ENCODE measurements around the gene EVL. TPM values are rescaled to one million over a fixed set of nuclear protein-coding genes. Genes with fewer than 3 reads are reported as not detected.
A peak's percentile ranks its signal among the peaks of the same experiment; 100 is the strongest.

The EVL gene
- total RNA-seq, 2 donors from 2014 or later, result 47.1 to 68.9 TPM

DNA sequence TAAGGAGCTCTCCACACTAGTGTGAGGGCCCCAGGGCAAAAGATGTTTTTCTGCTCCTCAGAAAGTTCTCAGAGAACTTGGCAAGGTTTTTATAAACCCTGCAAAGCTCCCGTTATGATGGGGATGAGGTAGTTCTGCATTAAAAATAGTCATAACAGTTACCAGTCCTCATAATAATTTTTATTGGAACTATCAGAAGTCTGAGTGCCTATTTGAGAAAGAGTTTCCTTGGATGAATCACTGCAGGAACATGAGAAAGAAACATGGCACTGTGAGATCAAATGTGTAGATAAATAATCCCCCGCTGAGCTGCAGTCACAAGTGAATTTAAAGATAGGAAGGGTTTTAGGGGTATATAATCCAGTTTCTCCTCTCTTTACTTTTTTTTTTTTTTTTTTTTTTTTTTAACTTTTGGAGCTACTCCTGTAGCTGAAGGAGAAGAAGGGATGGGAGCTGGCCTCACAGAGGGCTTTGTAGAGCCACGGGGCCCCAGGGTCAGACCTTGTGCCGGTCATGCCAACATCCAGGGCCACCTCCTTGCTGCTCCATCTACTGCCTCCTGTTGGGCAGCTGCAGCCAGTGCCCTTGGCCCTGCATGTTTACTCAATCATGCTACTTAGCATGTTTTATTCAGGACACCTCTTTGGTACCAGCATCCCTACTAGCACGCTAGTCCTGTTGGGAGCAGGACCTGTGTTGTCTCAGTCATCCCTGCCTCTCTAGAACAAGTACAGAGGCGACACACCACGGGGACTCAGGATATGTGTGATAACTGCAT is 39.5 kb downstream of the EVL start:
- intact Hi-C loops (cut with DNase I), result loop anchor here (5.0 kb wide), 1 partner anchor 122 kb away; no protein-coding TSS in a partner anchor
- no peak for DNase-seq (ENCODE audit: low spot score)

DNA sequence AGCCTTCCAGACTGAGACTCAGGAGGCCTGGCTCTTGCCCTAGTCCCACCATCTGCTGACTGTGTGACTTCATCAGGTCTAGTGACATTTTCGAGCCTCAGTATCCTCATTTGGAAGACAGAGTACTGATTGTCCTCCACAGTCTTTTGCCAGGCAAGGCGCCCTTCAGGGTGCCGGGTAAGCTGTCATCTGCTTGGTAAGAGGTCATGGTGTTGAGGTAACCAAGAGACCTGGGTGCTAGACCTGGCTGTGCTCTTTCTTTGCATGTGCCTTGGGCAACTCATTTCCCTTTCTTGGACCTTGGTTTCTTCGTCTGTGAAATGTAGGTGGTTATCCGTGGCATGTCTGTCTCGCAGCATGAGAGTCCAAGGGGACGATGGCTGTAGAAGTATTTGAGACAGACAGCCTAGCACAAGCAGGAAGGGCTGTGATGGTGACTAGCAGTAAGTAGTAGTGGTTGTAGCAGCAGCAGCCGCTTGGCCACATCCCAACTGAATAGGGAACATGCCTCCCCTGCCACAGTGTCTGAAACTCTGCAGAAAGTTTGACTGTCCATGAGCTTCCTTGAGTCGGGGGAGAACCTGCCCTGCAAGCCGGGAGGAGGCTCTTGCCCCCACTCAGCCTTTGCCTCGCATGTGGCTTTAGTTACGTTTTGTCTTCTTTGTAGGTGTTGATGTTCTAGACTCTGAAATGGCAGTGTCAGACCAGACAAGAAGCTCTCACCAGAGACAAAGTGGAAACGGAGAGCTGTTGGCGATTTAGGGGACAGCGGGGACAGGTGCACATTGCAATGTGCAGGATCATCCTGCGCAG is 40.3 kb downstream of the EVL start:
- peak; percentile 74 for DNase-seq (ENCODE audit: low spot score)
- intact Hi-C loops (cut with DNase I), result loop anchor here (5.0 kb wide), 1 partner anchor 123 kb away; no protein-coding TSS in a partner anchor

DNA sequence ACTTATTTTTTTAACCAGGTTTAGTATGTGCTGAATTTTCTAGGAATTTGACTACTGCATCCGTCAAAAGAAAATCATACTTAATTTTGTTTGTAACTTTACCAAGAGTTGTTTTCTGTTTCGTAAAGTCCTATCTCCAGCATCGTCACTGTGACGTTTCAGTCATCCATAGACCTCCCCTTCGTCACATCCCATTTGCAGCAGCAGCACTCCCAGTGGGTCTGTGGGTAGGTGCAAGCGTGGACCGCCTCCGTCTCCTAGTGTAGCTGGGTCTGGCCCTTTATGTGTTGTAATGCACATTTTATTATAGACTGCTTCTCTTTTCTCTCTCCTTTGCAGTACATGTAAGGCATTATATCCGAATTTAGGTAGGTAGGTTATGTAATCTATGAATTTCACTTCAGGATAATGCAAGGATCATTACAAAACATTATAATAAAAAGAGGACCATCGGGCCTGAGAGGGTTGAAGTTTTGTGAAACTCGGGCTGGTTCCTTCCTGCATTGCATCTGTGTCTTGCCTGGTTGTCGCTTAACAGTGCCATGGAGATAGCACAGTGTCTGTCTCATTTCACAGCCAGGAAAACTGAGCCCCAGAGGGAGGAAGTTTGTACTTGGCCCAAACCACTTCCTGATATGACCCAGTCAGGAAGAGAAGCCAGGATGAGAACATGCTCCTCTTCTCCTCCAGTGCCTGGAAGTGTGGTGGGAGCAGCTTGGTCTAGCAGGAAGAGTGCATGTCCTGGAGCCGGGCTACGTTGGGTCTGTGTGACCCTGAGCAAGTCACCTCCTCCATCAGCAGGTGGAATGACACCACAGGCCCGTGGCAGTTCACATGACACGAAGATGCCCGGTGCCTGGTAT is 41.3 kb downstream of the EVL start:
- peak; percentile 78 for DNase-seq (ENCODE audit: low spot score)

DNA sequence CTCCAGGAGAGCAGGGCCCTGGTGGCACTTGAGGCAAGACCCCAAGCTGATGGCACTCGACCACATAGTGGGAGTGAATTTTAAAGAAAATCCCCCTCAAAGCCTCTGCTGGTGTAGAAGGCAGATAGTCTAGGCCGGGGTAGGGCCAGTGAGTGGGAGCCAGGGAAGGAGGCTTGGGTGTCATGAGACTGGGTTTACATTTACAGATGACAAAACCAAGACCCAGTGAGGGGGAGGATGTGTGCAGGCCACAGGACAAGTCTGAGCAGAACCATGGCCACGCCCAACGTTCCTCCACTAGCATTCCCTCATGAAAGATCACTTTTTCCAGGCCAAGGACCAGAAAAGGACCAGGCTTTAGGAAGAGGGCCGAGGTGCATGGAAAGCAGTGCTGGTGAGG is 42.0 kb downstream of the EVL start:
- peak; percentile 78 for DNase-seq (ENCODE audit: low spot score)
- intact Hi-C loops (cut with DNase I), result loop anchor here (5.0 kb wide), 1 partner anchor 125 kb away; no protein-coding TSS in a partner anchor

More for the DNA sequence above, 41.3 kb downstream of the EVL start:
- intact Hi-C loops (cut with DNase I), result loop anchor here (5.0 kb wide), 1 partner anchor 124 kb away; no protein-coding TSS in a partner anchor

DNA sequence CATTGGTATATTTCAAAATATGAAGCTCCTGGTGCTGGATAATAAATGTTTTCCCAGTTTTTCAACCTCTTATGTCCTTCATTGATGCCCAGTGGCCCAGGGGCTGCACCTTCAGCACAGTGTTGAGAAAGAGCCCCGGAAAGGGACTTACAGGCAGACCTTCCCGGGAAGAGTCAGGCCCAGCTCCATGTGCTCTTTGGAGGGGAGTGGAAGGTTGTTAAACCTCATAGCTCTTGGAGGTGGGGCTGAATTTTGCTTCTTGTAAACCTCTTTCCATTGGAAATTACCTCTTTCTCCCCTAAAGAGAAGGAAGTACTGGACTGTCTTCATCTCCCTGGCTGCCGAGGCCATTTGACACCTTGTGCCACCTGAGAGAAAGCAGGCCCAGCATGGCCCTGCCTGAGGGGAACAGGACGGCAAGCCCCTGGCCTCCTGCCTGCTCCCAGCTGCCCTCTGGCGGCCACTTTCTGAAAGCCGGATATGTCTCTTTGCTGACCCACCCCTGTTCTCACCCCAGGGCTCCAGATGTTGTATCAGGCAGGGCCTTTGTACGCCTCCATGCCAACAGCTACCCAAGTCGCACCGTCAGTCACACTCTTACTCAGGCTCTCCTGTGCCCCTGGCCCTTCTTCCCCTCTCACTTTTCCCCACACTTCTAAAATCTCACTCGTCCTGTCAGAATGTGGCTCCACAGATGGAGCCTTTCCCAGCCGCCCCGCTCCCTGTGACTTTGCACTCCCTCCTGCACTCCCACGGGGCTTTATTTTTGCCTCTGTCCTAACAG is 43.0 kb downstream of the EVL start:
- intact Hi-C loops (cut with DNase I), result loop anchor here (5.0 kb wide), 1 partner anchor 126 kb away; no protein-coding TSS in a partner anchor
- peak; percentile 94 for DNase-seq (ENCODE audit: low spot score)

DNA sequence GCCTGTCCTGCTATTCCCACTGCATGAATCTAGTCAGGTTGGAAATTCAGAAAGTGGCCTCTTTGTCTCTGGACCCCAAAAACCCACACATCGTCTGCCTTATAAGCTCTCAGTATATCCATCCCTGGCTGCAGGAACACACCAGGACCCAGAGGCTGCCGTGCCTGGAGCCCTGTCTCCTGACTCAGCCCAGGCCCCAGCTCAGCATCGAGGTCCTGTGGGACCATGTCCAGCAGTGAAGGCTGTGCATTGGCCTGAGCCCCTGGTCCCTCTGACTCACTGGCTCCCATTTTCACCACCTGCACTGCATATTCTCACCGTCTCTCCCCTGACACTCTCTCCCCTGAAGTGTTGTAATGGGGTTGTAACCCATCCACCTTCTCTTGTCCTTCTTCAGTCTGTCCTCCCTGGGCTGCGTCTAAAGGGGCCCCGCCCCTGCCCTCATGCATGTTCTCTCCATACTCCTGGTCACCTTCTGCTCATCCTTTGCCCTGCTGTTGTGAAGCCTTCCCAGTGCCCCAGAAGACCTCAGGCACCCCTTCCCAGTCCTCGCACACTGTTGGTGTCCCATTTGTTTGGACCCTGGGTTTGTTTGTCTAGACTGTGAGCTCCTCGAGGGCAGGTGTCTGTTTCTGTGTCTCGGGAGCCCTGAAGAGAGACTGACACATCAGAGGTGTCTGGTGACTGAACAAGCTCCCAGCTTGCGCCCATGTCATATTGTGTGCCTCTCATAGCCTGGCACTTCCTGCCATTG is 43.8 kb downstream of the EVL start:
- intact Hi-C loops (cut with DNase I), result loop anchor here (5.0 kb wide), 1 partner anchor 127 kb away; no protein-coding TSS in a partner anchor
- peak; percentile 78 for DNase-seq (ENCODE audit: low spot score)

DNA sequence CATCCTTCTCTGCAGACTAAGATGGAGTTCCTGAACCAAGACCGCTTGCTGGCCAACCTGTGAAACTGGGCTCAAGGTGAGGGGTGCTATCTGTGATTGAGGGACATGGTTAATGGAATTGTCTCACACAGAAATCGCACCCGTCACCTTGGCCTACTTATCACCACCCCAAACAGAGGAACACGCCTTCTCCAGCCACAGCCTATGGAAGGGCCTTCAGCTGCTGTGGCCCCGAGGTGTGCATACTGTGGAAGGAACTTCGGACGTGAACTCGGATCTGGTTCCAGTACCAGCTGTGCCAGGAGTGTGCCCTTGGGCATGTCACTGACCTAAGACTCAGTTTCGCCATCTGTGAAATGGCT is 44.4 kb downstream of the EVL start:
- DNase-seq (ENCODE audit: low spot score), result peak; percentile 55
- intact Hi-C loops (cut with DNase I), result loop anchor here (5.0 kb wide), 1 partner anchor 127 kb away; no protein-coding TSS in a partner anchor

DNA sequence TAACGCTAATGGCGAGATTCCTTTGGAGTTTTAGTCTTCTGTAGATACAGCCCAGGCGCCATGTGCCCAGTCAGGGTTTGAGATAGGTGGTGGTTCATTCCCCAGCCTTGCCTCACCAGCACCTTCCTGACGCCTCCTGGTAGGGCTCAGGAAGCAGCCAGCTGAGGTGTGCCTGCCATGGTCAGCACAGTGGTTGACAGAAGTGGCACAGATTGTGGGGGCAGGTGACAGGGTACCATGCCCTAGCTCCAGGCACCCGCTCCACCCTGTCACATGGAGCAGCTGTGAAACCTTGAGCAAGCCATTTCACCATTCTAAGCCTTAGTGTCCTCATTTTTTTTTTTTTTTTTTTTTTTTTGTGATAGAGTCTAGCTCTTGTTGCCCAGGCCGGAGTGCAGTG is 45.6 kb downstream of the EVL start:
- peak; percentile 62 for DNase-seq (ENCODE audit: low spot score)
- intact Hi-C loops (cut with DNase I), result no loop called here

DNA sequence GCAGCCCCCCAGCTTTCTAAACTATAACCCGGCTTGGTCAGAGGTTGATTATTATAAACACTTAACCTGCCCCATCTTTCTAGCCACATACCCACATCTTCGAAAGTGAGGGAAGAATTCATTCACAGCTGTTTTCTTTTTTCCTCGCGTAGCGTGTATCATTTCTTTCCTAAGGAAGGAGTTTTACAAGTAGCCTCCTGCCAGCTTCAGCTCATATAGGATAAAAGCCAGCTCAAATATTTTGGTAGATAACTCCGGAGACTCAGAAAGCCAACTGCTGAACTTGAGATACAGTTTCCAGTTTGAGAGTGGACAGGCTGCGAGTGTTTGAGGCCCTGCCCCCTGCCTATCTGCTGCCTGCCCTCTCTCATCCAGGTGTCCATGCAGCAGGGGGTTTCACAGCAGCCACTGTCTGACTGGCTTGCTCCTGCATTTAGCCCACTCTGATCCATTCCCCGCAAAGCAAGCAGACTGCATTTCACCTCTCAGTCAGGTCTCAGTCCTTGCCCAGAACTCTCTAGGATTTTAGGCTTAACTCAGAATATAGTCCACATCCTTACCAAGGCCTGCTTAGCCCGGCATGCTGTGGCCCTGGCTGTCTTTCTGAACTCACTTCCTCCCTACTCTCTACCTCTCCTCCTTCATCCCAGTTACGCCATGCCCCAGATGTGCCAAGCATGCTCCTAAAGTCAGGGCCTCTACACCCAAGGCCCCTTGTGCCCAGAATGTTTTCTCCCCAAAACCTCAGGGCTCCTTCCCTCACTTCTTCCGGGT is 46.9 kb downstream of the EVL start:
- DNase-seq (ENCODE audit: low spot score), result peak; percentile 35
- intact Hi-C loops (cut with DNase I), result no loop called here

DNA sequence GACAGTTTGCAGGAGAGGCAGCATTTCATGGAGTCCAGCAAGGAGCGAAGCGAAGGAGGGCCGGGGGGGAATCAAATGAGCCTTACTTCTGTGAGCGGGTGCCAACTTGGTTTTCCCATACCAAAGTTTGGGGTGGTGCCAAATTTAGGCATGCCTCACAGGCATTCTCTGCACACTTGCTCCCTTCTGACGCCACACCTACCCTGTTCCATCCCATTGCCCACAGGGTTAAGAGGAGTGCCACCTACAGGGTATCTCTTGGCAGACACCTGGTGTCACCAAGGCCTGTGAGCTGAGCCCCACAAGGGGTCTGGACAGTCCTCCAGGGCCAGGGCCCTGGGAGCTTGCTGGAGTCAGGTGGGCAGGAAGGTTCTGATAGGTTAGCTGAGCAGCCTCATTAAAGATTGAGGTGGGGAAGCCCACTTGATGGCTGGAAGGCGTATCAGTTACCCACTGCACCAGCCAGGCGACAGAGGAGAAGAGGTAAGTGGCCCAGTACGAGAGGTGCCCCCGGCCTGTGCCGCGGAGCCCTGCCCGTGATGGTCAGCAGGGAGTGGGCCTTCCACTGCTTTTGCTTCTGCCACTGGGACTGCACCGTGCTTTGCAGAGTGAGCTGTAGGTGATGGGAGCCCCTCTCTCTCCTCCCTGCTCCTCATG is 49.0 kb downstream of the EVL start:
- intact Hi-C loops (cut with DNase I), result no loop called here

DNA sequence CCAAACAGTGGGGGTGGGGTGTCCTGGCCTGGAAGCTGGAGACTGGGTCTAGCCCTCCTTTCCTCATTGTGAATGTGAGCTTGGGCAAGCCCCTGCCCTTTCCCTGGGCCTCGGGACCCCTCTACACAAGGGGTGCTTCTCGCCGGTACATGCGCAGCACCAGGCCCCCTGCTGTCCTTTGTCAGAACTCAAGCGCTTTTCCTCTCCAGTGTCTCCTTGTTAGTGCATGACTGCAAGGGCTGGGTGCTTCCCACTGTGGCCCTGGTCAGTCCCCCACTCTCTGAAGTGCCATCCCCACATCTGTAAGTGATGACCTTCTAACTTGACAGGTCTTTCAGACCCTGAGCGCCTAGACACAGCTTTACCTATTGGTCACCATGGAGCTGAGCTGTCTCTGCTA is 50.0 kb downstream of the EVL start:
- intact Hi-C loops (cut with DNase I), result no loop called here
- DNase-seq (ENCODE audit: low spot score), result no peak

More for the DNA sequence above, 49.0 kb downstream of the EVL start:
- peak; percentile 41 for DNase-seq (ENCODE audit: low spot score)

DNA sequence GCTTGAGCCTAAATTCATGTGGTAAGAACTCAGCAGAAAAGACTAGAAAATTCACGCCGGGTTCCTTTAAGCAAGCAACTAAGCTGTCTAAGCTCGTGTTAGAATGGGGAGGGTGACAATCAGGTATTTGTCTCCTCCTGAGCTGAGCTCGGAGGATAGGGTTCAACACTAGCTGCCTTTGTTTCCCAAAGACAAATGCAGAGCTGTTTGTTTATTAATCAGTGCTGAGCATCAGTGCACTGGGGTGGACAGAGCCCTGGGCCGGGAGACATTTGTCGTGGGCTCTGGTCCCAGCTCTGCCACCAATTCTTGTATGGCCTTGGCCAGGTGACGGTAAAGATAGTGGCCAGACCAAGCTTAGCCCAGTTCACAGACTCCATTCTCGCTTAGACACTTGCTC is 50.5 kb downstream of the EVL start:
- intact Hi-C loops (cut with DNase I), result no loop called here
- DNase-seq (ENCODE audit: low spot score), result no peak

DNA sequence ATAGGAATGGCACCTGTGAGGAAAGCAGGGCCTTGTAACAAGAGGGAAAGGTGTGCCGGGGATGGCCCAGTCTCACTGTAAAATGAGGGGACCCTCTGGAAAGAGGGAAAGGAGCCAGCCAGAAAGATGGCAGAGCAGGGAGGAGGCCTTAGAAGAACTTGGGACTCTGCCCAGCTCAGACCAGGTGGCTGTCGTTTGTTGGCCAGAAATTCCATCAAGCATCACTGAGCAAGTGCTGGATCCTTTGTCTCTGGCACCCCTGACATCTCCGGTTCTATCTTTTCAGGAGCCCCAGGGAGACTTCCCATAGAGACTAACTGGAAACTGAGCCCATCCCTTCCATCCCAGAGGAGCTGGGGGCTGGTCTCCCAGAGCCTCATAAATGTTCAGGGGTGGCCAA is 50.9 kb downstream of the EVL start:
- intact Hi-C loops (cut with DNase I), result no loop called here
- no peak for DNase-seq (ENCODE audit: low spot score)

DNA sequence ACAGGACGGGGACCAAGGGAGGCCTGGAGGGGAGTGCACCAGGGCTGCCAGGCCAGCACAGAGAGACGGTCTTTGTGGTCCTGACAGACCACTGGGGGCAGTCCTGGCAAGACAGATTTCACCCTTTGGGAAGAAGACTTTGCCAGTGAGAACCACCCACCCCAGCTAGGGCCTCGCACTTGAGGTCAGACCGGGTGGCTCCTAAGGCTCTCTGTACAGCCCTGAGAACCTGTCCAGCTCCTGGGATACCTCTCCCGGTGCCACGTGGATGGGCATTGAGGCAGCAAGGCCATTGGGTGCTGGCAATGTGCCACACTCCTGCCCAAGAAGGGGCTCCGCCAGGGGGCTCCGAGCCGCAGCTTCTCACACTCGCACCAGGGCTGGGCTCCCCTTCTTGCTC is 51.8 kb downstream of the EVL start:
- no peak for DNase-seq (ENCODE audit: low spot score)
- intact Hi-C loops (cut with DNase I), result no loop called here

DNA sequence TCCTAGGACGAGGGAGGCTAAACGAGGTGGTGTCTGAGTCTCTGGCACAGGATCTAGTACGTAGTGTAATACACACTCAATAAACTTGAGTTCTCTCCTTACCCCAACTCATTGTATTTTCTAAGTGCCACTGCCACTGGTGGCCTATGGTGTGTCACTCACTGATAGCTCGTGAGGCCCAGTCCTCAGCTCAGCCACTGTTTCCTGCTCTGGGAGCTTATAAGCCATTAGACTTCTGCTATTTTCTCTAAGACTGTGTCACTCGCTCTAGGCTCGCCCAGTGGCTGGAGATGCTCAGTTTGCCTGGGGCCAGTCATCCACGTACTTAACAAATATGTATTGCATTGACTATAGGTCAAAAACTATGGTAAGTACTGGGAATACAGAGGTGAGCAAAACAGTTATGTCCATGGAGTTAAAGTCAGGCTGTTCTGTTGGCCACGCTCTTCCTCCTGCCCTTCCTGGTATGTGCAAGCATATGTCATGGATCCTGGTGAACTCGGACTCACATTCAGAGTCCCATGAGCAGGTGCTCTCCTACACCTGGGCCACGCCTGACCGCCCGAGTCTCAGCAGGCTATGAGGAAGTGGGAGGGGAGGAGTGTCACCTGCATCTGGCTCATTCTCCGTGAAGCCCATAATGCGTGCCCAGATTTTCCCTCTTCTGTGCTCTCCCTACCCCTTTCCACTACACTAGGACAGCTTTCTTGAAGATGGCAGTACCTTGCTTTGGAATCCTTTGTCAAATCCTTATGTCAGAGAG is 52.6 kb downstream of the EVL start:
- intact Hi-C loops (cut with DNase I), result no loop called here
- no peak for DNase-seq (ENCODE audit: low spot score)
